GM18868 (cell line): ENCODE measurements around the gene CERS5.

Source experiments
- ATAC-seq: cut with Tn5 transposase; IDR thresholded peaks from one replicate; pipeline ENCODE4 v1.9.1; 2021; ENCODE audit warnings: mild to moderate bottlenecking, moderate library complexity; ENCODE audit not compliant: unreplicated experiment

CERS5 gene, protein sequence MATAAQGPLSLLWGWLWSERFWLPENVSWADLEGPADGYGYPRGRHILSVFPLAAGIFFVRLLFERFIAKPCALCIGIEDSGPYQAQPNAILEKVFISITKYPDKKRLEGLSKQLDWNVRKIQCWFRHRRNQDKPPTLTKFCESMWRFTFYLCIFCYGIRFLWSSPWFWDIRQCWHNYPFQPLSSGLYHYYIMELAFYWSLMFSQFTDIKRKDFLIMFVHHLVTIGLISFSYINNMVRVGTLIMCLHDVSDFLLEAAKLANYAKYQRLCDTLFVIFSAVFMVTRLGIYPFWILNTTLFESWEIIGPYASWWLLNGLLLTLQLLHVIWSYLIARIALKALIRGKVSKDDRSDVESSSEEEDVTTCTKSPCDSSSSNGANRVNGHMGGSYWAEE

DNA sequence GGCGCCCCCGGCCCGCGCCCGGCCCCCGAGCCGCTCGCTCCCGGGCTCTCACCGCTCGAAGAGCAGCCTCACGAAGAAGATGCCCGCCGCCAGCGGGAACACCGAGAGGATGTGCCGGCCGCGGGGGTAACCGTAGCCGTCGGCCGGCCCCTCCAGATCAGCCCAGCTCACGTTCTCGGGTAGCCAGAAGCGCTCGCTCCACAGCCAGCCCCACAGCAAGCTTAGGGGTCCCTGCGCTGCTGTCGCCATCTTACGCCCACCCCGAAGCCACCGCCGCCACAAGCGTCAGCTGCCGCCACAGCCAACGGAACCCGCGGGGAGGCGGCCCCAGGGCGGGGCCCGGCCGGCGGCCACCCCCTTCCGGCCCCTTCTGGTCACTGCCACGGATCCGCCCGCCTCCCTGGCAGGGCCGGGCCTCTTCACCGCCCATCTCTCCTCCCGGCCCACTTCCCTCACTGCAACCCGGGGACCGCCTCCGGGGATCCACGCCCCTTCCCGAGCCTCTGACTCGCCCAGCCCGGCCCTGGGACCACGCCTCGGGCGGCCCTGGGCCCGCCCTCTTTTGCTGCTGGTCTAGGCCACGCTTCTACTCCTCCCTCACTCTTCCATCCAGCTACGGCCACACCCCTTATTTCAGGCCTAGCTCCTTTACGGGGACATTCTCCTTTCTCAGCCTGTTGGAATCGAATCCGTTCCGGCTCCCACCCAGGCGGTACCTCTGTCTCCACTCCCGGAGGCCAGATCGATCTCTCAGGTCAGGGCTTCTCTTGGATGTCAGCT, at the start of gene CERS5:
CERS5 (minus strand) TSS at position 321 of the 780 bp plus-strand sequence; CDS start at position 249, 72 bp downstream.
- peak; percentile 98 for ATAC-seq

DNA sequence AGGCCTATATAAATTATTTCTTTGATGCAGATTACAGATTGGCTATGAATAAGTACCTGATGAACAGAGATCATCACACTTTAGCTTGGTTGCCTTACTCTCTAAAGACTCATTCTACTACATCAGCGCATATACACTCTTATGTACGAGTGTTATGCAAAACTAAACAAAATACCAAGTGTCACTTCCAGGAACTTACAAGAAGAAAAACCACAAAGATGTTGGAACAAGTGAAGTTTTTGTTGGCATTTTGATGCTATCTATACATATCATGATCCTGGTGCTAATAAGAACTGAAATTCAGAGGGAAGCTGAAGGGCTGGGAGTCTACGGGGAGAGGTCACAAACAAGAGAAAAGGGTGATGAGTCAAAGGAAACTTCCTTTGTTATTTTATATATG, 47.9 kb upstream of the CERS5 start:
- ATAC-seq: no peak

- no peak for ATAC-seq
Measured at GRCh38 chr12:50214018-50214417, 46.8 kb upstream of the CERS5 start.

GRCh38 chr12:50213439-50213838, 46.3 kb upstream of the CERS5 start:
- ATAC-seq: no peak

DNA sequence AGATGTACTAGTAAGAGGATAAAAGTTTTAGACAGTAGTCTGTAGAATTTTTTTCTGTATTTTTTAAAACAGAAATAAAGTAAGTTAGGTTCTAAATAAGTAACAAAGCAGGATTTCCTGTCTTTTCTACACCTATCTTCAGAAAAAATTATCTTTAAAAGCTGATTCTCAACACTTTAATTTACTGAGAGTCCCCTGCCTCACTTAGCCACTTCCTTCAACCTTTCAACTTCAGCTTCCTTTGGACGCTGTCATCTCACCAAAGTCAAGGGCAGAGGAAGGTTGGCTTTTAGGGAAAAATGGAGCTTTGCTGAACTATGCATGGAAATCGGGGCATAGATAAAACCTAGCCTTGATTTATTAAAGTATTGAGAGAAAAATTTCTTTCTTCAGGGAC, 44.9 kb upstream of the CERS5 start:
- ATAC-seq: no peak

DNA sequence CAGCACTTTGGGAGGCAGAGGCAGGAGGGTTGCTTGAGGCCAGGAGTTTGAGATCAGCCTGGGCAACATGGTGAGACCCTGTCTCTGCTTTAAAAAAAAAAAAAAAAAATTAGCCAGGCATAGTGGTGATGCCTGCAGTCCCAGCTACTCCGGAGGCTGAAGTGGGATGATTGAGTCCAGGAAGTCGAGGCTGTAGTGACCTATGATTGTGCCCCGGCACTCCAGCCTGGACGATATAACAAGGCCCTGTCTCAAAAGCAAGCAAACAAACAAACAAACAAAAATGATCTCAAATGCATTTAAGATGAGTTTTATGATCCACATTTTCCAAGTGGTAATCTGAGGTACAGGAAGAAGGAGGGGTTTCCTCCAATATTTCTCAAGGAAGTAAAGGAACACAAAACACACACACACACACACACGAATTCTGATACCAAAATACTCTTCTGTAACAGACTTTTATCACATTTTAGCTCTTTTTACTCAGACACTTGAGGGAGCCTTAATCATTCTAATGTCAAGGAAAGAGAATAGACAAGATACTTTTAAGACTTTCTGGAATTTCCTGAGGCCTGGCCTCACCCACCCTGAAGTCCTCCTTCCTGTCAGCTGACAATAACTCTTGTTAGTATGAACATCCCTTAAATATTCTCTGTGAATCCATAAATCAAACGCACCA, 44.4 kb upstream of the CERS5 start:
- ATAC-seq: no peak

GRCh38 chr12:50207424-50207823, 40.3 kb upstream of the CERS5 start:
- no peak for ATAC-seq

- no peak for ATAC-seq
Measured at GRCh38 chr12:50205648-50206047, 38.5 kb upstream of the CERS5 start.

- no peak for ATAC-seq
Measured at GRCh38 chr12:50203691-50204090, 36.5 kb upstream of the CERS5 start.

- no peak for ATAC-seq
Measured at GRCh38 chr12:50201987-50202521, 34.9 kb upstream of the CERS5 start.

GRCh38 chr12:50200552-50201273, 33.5 kb upstream of the CERS5 start:
- ATAC-seq: no peak

DNA sequence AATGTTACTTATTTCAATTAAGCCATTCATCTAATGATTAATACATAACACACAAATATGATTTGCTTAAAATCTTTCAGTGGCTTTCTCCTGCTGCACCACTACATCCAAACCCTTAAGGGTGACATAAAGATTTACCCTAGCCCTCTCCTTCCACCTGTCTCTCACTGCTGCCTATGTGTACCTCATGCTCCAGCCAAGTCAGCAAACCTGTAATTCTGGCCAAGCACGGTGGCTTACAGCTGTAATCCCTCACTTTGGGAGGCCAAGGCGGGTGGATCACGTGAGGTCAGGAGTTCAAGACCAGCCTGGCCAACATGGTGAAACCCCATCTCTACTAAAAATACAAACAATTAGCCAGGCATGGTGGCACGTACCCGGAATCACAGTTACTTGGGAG, 31.7 kb upstream of the CERS5 start:
- ATAC-seq: no peak

GRCh38 chr12:50197297-50197727, 30.1 kb upstream of the CERS5 start:
- no peak for ATAC-seq

DNA sequence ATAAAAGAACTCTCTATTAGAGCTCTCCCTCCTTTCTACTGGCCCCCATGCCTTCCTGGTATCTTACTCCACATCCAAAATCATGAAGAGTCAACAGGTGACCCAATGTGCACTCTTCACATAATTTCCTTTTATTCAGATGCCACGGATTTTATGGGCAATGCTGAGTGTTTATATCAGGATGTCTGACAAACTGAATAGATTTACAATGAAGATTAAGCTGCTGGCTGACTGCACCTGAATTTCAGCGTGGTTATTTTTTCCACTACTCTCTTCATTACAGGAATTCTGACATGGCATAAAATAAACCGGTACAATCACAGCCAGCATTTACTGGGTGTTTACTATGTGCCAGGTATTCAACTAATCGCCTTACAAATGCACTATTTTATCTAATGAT, 29.4 kb upstream of the CERS5 start:
- no peak for ATAC-seq

DNA sequence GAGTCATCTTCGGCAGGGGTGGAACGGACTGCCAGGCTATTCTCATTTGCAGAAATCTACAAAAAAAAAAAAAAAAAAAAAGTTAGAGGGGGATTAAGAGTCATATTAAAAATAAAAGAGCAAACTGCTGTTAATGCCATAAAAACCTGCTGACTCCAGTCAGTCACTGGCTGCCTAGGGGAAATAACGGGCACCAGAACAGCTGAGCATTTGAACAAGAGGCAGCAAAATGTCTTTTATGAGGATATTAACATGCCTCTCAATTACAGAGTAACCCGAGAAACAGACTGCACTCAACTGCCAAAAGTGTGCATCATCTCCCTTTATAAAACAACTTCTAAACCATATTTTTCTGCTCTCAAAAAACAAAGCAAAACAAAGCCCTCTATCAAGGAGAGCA, 28.7 kb upstream of the CERS5 start:
- no peak for ATAC-seq

DNA sequence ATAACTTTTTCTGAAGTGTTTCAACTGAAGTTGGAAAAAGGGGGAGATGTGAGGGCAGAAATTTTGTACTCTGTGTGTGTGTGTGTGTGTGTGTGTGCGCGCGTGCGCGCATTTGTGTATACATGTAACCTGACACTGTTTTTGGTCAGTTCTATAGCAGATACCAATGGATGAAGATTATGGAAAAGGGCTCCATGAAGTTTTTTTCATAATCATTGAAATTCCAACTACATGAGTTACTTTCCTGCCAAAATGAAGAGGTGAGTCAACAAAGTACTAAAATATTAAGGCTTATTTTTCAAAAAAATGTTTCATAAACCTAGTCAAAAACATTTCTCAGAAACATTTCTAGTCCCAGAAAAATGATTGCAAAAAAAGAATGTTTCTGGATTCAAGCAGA, 25.7 kb upstream of the CERS5 start:
- no peak for ATAC-seq

- no peak for ATAC-seq
Measured at GRCh38 chr12:50192236-50192635, 25.1 kb upstream of the CERS5 start.

DNA sequence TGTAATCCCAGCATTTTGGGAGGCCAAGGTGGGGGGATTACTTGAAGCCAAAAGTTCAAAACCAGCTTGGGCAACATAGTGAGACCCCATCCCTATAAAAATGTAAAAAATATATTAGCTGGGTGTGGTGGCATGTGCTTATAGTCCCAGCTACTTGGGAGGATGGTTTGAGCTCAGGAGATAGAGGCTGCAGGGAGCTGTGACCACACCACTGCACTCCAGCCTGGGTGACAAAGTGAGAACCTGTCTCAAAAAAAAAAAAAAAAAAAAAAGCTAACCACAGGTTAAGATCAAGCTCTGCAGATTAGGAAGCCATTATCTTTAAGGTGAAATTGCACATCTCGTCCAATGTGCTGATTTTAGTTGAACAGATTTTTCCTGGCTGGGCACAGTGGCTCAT, 23.7 kb upstream of the CERS5 start:
- ATAC-seq: no peak

- ATAC-seq: no peak
Measured at GRCh38 chr12:50188875-50189575, 21.9 kb upstream of the CERS5 start.

DNA sequence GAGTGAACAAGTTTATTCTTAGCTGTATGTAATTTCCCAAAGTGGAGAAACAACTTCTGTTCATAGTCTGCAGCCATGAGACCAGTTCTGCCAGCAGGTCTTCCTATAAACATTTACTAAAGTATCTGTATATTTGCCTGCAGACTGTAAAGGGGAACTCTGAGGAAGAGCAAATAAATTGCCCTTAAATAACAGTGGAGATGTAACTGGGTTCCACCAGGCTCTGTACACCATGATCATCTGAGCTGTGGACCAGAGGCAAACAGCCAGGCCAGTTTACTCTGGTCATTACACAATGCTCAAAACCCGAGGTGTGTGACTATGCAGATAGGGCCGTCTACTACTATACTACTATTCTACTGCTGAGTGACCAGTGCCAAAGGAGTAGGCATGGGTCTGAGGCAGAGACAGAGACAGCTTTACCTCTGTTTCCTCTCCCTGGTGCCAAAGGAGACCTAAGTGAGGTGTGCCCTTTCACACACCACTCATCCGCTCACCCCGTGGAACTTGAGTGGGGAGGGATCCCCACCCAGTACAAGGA, 21.1 kb upstream of the CERS5 start:
- no peak for ATAC-seq
